GM21737 (cell line): ENCODE data around the gene PLEKHA6.
"Not testable (repeated sequence)": the region's sequence is repeated elsewhere in the genome, so short reads cannot be mapped to it uniquely, and the experiment has no call there.

ENCODE experiments used
- ATAC-seq: cut with Tn5 transposase; IDR thresholded peaks from one replicate; pipeline ENCODE4 v1.9.1; 2021; ENCODE audit warnings: mild to moderate bottlenecking, moderate library complexity; ENCODE audit not compliant: unreplicated experiment

PLEKHA6 gene

GRCh38 chr1:204337583-204337982, 22.1 kb downstream of the PLEKHA6 start:
- ATAC-seq: no peak

- no peak for ATAC-seq
These were observed 22.7 kb downstream of the PLEKHA6 start for GRCh38 chr1:204337036-204337429.

- no peak for ATAC-seq
These were observed 23.2 kb downstream of the PLEKHA6 start for GRCh38 chr1:204336421-204337035.

GRCh38 chr1:204335533-204335932, 24.2 kb downstream of the PLEKHA6 start:
- ATAC-seq: no peak

GRCh38 chr1:204335085-204335484, 24.6 kb downstream of the PLEKHA6 start:
- no peak for ATAC-seq

GRCh38 chr1:204334455-204334854, 25.3 kb downstream of the PLEKHA6 start:
- no peak for ATAC-seq

GRCh38 chr1:204333427-204333826, 26.3 kb downstream of the PLEKHA6 start:
- ATAC-seq: no peak

GRCh38 chr1:204331847-204332487, 27.8 kb downstream of the PLEKHA6 start:
- ATAC-seq: no peak

GRCh38 chr1:204331275-204331674, 28.5 kb downstream of the PLEKHA6 start:
- no peak for ATAC-seq

GRCh38 chr1:204327870-204328269, 31.9 kb downstream of the PLEKHA6 start:
- not testable (repeated sequence) for ATAC-seq

GRCh38 chr1:204327359-204327758, 32.4 kb downstream of the PLEKHA6 start:
- ATAC-seq: no peak

- no peak for ATAC-seq
These were observed 32.9 kb downstream of the PLEKHA6 start for GRCh38 chr1:204326771-204327300.

- no peak for ATAC-seq
These were observed 33.8 kb downstream of the PLEKHA6 start for GRCh38 chr1:204325944-204326343.

GRCh38 chr1:204323887-204324286, 35.8 kb downstream of the PLEKHA6 start:
- ATAC-seq: no peak

GRCh38 chr1:204322339-204322868, 37.3 kb downstream of the PLEKHA6 start:
- ATAC-seq: no peak

- ATAC-seq: no peak
These were observed 38.1 kb downstream of the PLEKHA6 start for GRCh38 chr1:204321665-204322064.

- no peak for ATAC-seq
These were observed 38.7 kb downstream of the PLEKHA6 start for GRCh38 chr1:204321051-204321450.

GRCh38 chr1:204320382-204320804, 39.3 kb downstream of the PLEKHA6 start:
- no peak for ATAC-seq

- ATAC-seq: no peak
These were observed 40.3 kb downstream of the PLEKHA6 start for GRCh38 chr1:204319462-204319861.

GRCh38 chr1:204319027-204319426, 40.7 kb downstream of the PLEKHA6 start:
- ATAC-seq: no peak

GRCh38 chr1:204318324-204318723, 41.4 kb downstream of the PLEKHA6 start:
- ATAC-seq: no peak

- ATAC-seq: no peak
These were observed 42.6 kb downstream of the PLEKHA6 start for GRCh38 chr1:204317170-204317569.
